GM18511 (cell line): ENCODE measurements around the gene TGFA.
A peak's percentile ranks its signal among the peaks of the same experiment; 100 is the strongest.

Experiments
- ATAC-seq: cut with Tn5 transposase; IDR thresholded peaks from one replicate; pipeline ENCODE4 v1.9.1; 2021; ENCODE audit warnings: mild to moderate bottlenecking, moderate library complexity; ENCODE audit not compliant: unreplicated experiment

TGFA gene

GRCh38 chr2:70525032-70525431 lies 28.6 kb downstream of the TGFA start:
- ATAC-seq = no peak

- no peak for ATAC-seq
Observed at GRCh38 chr2:70523996-70524965, 29.3 kb downstream of the TGFA start.

- no peak for ATAC-seq
Observed at GRCh38 chr2:70523672-70523995, 30.0 kb downstream of the TGFA start.

GRCh38 chr2:70522627-70523026 lies 31.0 kb downstream of the TGFA start:
- no peak for ATAC-seq

- no peak for ATAC-seq
Observed at GRCh38 chr2:70520825-70521224, 32.8 kb downstream of the TGFA start.

GRCh38 chr2:70519453-70519852 lies 34.2 kb downstream of the TGFA start:
- ATAC-seq = no peak

GRCh38 chr2:70518557-70518956 lies 35.1 kb downstream of the TGFA start:
- no peak for ATAC-seq

GRCh38 chr2:70517804-70518203 lies 35.8 kb downstream of the TGFA start:
- no peak for ATAC-seq

- peak; percentile 99 for ATAC-seq
Observed at GRCh38 chr2:70516596-70516995, 37.0 kb downstream of the TGFA start.

GRCh38 chr2:70515938-70516337 lies 37.7 kb downstream of the TGFA start:
- ATAC-seq = peak; percentile 39

- ATAC-seq = no peak
Observed at GRCh38 chr2:70514612-70515055, 39.0 kb downstream of the TGFA start.

GRCh38 chr2:70513738-70514137 lies 39.9 kb downstream of the TGFA start:
- ATAC-seq = no peak

GRCh38 chr2:70511971-70512729 lies 41.5 kb downstream of the TGFA start:
- ATAC-seq = no peak

- ATAC-seq = no peak
Observed at GRCh38 chr2:70510313-70510712, 43.3 kb downstream of the TGFA start.

- ATAC-seq = no peak
Observed at GRCh38 chr2:70509565-70509964, 44.1 kb downstream of the TGFA start.

GRCh38 chr2:70508711-70509462 lies 44.7 kb downstream of the TGFA start:
- no peak for ATAC-seq

- no peak for ATAC-seq
Observed at GRCh38 chr2:70505613-70506391, 47.8 kb downstream of the TGFA start.

GRCh38 chr2:70504750-70505149 lies 48.9 kb downstream of the TGFA start:
- no peak for ATAC-seq

GRCh38 chr2:70503896-70504295 lies 49.7 kb downstream of the TGFA start:
- no peak for ATAC-seq

GRCh38 chr2:70501728-70502127 lies 51.9 kb downstream of the TGFA start:
- ATAC-seq = no peak
